Stimulated activated CD8-positive, alpha-beta memory T cell treated with anti-CD3 and anti-CD28 coated beads, Interleukin-2, amount 100 ng/mL, for 1 hour (primary cell): ENCODE results near the gene CELF2.

ENCODE experiments used
- DNase-seq, 2 donors: peaks; one replicate each; pipeline ENCODE4 v3.0.0-alpha.2; 2020; ENCODE audit warnings: low read depth in 2 of 2

CELF2 gene

DNA sequence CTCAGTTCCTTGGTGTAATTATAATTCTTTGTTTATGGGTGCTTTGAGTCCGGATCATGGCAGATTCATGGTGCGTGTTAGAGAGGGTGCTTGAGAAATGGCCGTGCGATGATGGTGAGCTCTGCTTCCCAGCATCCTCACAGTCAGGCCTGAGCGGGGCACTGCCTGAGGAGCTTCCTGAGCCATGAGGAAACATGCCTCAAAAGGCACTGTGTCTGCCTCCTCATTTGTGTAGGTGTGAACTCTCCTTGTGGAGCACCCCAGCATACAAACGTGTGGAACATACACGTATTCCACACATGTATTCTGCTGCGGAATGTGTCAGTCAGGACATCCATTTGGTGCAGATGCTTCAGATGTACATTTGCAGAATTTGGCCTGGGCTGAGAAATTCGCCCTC is 205.4 kb downstream of the CELF2 start:
- DNase-seq, result no peak

DNA sequence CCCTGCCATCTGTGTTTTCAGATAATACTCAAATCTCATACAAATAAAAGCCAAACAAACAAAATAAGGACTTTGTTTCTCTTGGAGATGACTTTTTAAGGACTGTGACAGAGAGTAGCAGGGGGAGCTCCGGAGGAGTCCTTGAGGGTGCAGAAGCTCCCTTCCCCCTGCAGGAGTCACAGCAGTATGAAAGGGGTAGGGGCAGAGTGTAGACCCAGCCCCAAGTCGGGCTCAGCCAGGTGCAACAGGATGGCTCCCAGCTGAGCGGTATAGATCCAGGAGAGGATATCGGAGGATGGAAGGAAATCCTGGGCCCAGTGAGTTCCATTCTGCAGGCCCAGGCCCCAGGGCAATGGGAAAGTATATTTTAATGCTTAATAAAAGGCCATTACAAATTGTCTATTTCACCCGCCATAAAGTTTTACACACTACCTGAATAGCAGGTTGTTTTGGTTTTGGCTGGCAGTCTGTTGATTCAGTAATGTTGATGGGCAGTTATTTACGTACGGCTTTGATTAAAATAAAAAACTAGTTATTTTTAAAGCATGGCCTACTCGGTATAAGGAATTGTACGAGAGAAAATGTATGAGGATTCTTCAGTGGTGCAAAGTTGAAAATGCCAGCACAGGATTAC is 206.0 kb downstream of the CELF2 start:
- DNase-seq, result no peak

DNA sequence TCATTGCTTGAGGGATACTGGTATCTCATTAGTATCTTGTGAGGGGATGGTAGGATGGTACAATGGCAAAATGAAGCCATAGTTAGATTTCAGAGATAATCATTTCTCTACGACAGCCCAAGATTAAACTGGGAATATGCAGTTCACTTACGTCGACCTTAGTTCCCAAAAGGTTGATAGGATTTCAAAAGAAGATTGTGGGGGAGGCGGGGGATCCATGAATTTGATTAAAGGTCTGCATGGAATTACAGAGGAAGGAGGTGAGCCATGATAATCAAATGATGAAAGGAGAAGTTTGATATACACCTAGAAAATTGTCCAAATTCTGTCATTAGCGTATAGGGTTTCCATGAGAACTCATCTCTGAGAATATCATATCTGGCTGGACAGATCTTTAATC is 206.6 kb downstream of the CELF2 start:
- no peak for DNase-seq

DNA sequence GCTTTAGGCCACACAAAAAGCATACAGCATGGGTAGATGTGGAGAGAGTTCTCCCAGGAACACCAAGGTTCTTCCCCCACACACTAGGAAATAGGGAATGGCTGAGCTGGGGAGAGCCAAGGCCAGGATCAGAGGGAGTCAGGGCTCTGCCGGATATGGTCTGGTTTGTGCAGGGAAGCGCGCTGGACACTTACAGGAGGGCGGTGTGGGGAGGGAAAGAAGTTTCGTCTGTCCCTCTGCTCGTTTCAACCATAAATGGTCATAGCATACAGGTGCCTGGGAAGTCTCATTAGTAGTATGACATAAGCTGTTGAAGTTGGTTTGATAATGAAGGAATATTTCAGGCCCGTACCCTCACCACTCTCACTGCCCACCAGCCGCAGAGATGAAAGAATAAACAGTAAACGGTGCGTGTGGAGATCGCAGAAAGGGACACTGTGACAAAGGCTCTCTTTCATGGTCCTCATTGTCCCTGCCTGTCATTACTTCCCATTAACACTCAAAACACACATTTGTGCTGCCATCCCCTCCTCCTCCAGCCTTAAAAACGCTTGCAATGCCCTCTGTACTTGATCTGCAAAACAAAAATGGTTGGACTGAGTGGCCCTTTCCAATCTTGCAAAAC is 207.2 kb downstream of the CELF2 start:
- DNase-seq, result no peak

DNA sequence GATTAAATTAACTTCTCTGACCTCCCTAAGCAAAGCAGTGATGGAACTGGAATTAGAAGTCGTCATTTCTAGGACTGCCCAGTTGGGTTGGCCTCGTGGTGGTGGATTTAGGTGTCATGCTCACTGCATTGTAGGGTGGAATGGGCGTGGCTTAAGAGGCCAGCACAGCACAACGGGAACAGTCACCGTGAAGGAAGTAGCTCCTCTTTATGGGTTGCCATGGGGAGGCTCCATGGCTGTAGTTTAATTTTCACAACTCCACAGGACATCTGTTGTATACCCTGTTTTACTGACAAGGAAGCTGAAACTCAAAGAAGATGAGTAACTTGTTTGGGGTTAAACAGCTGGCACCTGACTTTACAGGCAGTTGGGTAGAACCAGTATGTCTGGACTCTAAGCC is 208.3 kb downstream of the CELF2 start:
- DNase-seq, result no peak

DNA sequence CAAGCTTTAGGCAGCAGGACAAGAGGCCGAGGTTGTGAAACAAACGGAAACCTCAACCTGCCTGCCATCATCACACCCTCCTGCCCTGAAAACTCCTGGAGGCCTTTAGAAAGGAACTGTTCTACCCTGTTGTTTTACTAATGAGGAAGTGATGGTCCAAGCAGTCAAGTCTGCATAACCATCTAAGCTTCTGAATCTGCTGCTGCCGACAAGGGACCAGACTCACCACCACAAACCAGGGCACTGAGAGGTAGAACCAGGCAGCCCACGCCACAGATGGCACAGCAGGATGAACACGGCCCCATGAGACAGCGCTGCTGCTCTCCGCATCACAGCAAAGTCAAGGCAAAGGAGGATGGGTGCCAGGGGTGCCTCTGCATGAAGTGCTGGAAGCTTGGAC is 209.4 kb downstream of the CELF2 start:
- DNase-seq, result no peak

DNA sequence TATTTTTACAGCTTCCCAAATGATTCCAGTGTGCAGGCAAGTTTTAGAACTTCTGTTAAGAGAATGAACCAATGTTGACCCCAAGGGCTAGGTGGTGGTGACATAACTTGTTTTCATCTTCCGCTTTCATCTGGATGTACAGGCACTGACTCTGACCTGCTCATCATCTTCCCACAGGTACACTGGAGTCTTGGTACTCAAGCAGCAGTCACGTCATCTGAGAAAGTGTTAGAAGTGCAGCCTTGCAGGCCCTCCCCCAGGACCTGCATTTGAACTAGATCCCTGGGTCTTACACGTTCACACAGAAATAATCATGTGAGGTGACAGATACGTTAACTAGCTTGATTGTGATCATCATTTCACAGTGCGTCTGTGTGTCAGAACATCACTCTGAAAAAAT is 212.2 kb downstream of the CELF2 start:
- DNase-seq, result no peak

DNA sequence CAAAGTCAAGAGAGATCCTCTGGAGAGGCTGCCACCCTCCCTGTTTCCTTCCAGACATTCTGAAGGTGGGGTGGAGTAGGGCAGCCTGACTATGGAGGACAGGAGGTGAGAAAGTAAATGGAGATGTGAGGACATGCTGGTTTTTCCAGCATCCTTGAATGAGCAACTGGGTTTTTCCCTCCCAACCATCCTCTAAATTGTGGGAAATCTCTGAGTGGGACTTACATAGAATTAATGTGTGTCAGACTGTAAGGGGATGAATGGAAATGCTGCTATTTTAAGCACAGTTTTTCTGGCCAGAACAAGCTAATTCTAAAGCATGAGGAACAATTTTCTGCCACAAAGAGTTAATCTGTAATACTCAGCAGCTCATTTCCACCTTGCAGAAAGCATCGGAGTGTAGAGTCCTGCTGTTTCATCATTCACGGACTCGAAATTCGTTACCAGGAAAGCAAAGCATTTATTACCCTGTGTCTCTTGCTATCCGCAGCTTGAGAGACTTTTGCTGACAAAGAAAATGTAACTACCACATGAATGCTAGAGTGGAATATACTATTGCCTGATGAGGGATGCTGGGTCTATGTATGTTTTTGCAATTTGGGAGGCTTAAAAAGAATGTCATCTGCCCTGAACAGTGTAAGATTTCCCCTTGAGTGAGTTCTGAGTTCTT is 213.0 kb downstream of the CELF2 start:
- DNase-seq, result no peak

DNA sequence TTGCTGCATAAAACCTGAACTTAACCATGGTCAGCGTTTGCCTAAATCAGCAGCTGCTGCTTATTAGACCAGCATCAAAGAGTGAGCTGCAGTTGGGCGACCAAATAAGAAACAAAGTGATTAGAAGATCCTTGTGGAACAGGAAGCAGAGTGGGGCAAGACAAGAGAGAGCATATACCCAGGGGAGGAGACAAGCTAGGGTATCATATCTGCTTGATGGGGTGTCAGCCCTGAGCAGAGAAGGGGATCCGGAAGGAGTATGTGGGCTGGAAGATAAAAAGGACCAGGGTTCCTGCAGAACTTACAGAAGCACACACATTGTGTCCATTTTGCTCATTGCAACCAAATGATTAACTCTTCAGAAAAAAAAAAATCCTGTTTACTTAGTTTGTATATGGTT is 213.6 kb downstream of the CELF2 start:
- no peak for DNase-seq

DNA sequence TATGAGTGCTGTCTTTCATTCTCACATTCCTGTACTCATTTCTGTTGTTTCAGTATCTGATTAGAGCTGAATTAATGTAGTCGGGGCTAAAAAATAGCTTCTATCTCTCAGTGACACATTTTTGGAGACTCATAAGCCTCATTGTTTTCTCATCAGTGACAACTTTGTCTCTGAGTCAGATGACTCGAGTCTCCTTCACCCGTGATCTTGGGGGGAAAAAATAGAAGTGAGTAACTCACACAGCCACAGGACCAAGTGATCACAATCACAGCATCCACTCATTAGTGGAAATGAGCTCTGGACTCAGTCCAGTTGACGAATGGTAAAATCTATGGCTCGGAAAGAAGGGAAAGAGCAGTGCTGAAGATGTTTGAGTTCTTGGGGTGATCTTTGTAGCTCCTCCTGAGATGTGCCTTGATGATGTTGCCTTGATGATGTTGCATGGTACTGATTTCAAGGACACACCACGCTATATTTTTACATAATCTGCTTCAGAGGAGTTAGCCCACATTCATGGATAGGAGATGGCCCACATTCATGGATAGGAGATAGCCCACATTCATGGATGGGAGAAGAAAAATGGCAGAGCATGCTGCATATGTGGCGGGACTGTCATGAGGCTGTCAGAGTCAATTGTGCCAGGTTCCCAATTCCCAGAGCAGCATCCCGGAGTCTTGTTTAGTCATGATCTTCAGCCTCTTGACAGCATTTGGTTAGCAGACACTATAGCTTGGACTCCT is 214.7 kb downstream of the CELF2 start:
- no peak for DNase-seq

DNA sequence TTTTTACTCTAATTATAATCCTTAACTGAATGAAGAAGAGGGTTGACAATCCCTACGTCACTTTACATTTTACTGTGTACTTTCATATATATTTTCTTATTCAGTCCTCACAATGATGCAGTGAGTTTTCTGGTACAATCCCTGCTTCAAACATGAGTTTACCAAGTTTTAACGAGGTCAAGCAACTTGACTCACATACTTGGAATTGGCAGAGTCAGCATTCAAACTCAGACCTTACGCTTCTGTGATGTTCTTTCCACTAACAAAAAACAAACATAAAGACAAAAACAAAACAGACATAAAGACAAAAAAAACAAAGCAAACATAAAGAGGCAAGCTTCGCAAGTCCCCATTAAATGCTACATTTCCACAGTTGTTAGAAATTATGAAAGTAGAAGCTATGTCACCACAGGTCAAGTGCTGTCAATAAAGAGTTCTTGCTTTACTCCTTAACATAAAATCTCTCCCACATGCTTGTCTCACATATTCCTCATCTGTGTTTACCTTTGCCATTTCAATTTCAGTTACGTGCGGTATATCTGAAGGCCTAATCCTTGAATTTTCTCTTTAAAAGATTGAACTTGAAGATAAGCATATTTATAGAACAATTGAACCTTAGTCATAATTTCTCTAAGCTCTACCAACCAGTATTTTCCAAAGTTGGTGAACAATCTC is 217.3 kb downstream of the CELF2 start:
- no peak for DNase-seq

DNA sequence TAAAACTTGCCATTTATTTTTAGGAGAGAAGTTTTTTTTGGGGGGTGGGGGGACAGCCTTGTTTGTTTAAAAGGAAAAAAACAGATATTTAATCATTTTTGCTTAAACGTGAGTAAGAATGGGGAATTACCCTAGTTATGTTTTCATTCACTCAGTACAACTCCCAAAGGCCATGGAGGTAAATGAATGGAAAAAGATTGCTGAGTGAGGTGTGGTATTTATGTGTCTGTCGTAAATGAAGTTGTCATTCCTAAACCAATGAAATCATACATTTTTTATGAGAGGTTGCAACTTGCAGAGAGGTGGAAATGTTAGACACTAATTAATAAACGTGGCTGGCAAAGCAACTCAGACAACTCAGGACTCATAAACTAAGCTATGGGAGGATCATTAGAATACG is 218.1 kb downstream of the CELF2 start:
- no peak for DNase-seq

DNA sequence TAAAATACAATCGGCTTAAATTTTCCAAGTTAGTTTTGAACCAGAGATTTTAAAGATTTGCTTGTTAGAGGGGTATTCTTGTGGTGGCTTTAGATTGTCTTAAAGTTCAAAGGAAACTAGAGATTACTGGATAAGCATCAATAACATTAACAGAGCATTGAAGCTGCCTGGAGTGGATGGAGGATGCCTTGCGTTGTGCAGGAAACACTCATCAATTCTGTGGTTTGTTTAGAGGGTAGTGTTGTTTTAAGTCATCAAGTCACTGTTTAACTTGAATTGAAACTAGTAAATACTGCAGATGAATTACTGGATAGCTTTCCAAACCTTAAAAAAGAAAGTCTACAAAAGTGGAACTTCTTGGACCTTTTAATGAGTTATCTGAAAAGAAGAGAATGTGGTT is 218.6 kb downstream of the CELF2 start:
- no peak for DNase-seq

DNA sequence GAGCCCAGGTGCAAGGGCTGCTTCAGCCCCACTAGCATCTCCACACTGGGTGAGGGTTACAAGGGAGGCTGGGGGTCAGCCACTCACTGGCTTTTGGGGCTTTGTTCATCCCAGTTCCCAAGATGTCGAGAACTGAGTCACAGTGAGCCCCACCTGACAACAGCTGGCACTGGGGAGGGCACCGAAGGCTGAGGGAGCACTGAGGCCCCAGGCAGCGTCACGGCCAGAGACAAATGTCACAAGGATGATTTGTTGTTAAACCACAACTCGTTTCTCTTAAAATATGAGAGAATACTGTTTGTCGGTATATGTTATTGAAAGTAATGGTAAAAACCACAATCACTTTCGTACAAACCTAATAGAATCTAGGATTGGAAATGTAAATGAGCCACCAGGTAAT is 219.9 kb downstream of the CELF2 start:
- DNase-seq, result no peak

DNA sequence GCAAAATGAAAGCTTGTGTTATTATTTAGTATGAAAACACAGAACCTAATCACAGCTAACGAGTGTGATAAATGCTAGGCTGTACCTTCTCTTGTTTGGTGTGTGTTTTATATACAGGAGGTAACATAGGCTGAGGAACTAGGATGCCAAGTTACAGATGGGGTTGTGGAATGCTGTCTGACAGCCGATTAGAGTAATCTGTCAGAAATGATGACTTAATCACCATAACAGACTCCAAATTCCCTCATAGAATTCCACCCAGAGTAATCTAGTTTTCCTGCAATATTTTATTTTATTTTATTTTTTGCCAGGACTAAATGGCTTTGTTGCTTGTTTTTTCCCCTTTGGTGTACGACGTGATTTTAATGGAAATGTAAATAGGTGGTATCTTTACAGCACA is 221.2 kb downstream of the CELF2 start:
- no peak for DNase-seq

DNA sequence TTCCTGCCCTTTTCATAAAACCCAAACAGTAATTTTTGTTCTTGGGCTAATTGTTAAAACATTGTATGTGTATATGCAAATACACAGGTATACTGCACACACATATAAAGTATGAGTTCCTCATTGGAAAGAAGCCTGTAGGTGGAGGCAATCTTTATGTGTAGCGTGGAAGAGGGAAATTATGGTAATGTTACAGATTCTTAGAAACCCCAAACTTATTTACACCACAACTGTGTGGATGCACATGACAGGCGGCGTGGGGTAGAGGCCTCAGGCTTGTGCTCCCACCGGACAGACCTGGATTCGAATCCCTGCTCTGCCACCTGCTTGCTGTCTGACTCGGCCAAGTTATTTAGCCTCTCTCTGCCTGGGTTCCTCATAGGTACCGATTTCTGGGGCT is 223.0 kb downstream of the CELF2 start:
- DNase-seq, result no peak

DNA sequence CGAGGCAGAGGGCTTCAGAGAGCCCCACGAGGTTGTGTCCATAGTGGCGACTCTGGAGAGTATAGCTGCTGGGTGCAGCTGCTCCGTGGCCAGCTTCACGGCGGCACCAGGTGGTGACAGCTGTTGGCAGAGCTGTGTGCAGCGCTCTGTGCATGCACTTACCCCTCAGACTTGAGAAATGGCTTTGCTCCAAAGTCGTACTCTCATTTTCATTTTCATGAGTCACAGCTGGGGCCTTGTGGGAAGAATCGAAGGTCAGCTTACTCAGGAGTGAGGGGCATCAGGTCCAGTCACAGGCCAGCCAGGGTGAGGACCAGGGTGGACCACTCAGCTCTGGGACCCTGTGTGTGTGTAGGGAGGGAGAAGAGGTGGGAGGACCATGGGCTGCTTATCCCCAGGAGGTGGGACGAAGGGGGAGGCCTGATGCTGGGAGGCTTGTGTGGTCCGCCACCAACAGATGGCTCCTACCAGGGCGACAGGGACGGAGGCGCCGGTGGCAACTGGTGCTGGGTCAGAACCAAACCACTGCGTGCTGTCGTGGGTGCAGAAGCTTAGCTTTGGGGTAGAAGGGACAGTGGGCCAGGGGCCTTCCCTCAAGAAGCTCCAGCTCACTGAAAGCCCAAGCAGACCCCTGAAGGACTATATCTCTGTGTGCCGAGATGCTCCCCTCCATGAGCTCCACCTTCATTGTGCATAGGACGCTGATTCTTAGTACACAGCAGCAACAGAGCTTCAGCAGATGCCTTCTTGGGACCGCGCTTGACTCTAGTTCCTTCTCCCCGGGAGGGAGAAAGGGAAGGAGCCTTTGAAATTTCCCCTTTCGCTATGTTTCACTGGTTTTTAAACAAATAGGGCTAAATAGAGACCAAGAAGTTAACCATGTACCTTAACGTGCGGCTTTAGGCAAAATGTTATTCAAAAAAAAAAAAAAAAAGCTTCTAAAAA is 225.0 kb downstream of the CELF2 start:
- no peak for DNase-seq

DNA sequence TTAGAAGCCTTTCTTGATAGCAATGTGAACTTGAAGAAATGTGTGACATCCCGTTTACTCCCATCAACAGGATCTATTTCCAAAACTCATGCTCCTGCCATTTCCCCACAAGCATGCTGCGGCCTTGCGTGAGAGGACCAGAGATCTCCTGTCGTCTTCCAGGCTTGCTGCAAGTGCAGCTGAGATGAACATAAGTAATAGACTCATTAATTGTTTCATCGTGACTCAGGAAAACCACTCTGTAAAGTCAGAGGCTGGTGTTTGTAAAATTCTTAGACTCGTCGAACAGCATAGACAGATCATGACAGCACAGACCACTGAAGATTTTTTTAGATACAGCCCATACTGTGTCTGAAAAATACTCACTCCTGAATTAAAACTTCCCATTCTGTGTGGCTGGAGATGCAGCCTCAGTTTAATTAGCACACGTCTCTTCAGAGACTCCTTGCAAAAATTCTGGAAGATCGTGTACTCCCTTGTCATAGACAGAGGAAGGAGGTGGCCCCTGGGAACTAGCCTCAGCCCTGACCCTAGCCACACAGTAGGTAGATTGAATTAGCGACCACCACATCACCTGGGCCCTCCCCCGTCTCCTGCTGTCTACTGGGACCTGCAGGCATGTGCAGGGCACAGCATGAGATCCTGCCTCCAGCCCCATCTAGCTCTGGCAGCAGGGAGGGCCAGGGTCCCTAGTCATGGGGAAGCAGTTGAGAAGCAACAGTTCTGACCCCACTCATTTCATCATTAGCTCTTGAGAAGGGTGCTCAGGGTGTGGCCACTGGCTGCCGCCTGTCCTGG is 226.0 kb downstream of the CELF2 start:
- no peak for DNase-seq

DNA sequence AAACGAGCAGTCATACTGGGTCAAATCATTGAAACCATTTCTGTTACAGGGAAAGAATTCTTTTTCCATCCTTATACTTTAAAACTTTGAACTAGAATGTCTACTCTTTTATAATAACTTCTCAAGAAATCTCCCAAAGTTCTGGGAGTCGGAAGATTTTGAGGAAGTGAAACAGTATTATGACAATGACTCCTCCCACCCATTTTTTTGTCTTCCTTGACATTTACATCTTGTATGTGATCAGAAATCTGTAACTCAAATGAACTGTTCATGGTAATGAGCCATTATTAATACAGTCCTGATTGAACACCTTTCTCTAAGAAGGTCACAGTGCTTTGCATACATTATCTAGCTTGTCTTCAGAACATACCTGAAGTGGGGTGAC is 227.4 kb downstream of the CELF2 start:
- DNase-seq, result no peak

DNA sequence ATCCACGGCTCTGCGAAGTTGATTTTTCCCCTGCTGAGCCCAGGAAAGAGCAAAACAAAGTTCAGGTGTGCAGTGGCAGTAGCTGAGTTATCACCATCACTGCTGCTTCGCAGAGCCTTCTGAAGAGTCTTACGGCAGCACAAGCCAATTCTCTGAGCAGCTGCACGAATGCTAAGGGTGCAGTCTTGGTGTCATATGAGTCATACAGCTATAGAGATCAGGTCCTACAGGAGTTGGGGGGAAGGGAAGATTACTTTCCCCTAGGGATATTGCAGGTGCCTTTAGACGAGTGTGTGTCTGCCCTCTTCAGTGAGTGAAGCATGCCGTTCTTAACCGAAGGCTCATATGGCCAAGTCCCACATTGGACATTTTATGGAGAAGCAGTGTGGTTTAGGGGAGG is 227.8 kb downstream of the CELF2 start:
- no peak for DNase-seq
